Activated CD4-positive, alpha-beta T cell treated with anti-CD3 and anti-CD28 coated beads, Interleukin-2, amount 10 ng/mL, durations not matched to agents 7 days and 5 days (primary cell): Measurements from ENCODE around the gene DEXI. TPM values are rescaled to one million over a fixed set of nuclear protein-coding genes. Genes with fewer than 3 reads are reported as not detected.

Source experiments
- CTCF ChIA-PET: fragments of 350-600 bp; sonication (Branson Sonifier 250); formaldehyde crosslinking; loops from one replicate; lab custom pipeline; 2021; ENCODE audit warnings: antibody characterized with exemption; lab: Charles Lee
- POLR2A ChIA-PET: fragments of 350-600 bp; sonication (Branson Sonifier 250); formaldehyde crosslinking; loops from one replicate; lab custom pipeline; 2021; ENCODE audit warnings: antibody characterized with exemption; lab: Charles Lee
- DNase-seq: peaks from one replicate; pipeline ENCODE4 v3.0.0-alpha.2; 2020
- H3K27ac Mint-ChIP-seq: one replicate; pipeline ENCODE4 v1.8.0; 2021; ENCODE audit warnings: mild to moderate bottlenecking, moderate library complexity, mixed read lengths
- H3K27me3 Mint-ChIP-seq: one replicate; pipeline ENCODE4 v1.8.0; 2021; ENCODE audit warnings: mixed read lengths
- H3K36me3 Mint-ChIP-seq: one replicate; pipeline ENCODE4 v1.8.0; 2021; ENCODE audit warnings: low read depth, mixed read lengths
- H3K4me1 Mint-ChIP-seq: one replicate; pipeline ENCODE4 v1.8.0; 2021; ENCODE audit warnings: mixed read lengths
- H3K4me3 Mint-ChIP-seq: one replicate; pipeline ENCODE4 v1.8.0; 2021; ENCODE audit warnings: mild to moderate bottlenecking, moderate library complexity, mixed read lengths
- H3K9me3 Mint-ChIP-seq: one replicate; pipeline ENCODE4 v1.8.0; 2021; ENCODE audit warnings: mixed read lengths
- total RNA-seq, 2 experiments: library from RNA; stranded (reverse); gene quantifications; one replicate each; pipeline ENCODE4 v1.2.3, GENCODE V29; 2021

DEXI gene
- total RNA-seq = 10 to 100 TPM; 29.2 to 36.9 TPM

GRCh38 chr16:10942352-10943063 lies at the start of gene DEXI:
DEXI (minus strand) TSS chr16:10942468; CDS start chr16:10942005, 463 bp downstream.
- peak; percentile 94 for DNase-seq
- H3K4me1 Mint-ChIP-seq = peaks cover 76% of the 10 kb centered on the region
- H3K9me3 Mint-ChIP-seq = no peaks in the 10 kb centered on the region
- ChIA-PET CTCF (interaction anchor here (0.5 to 2.2 kb wide), 7 partner anchors 16 to 415 kb away, joined by 3 to 8 read pairs (median 3); partner anchors contain the start of gene SOCS1), POLR2A (interaction anchor here (1.0 kb wide), 1 partner anchor 199 kb away, joined by 5 read pairs; the partner anchor contains the start of gene NUBP1)
- peaks cover 25% of the 10 kb centered on the region for H3K36me3 Mint-ChIP-seq
- H3K27me3 Mint-ChIP-seq = no peaks in the 10 kb centered on the region
- peak within 1 kb of the TSS; percentile 88 for H3K27ac Mint-ChIP-seq
- H3K4me3 Mint-ChIP-seq = peak within 1 kb of the TSS; percentile 83

- Mint-ChIP-seq H3K27me3 (no peaks in the 10 kb centered on the region), H3K9me3 (peaks cover 5% of the 10 kb centered on the region), H3K4me1 (peaks cover 92% of the 10 kb centered on the region), H3K36me3 (peaks cover 60% of the 10 kb centered on the region), H3K4me3 (no peak overlapping the region), H3K27ac (peak overlapping the region; percentile 74)
- DNase-seq = no peak
- ChIA-PET POLR2A (no interaction called here), CTCF (interaction anchor here (0.7 to 1.2 kb wide), 4 partner anchors 15 to 268 kb away, joined by 3 to 4 read pairs (median 4); no protein-coding TSS in a partner anchor)
Measured at GRCh38 chr16:10990378-10990777, 48.1 kb upstream of the DEXI start.

- Mint-ChIP-seq H3K27ac (peak overlapping the region; percentile 85), H3K4me1 (peaks cover 92% of the 10 kb centered on the region), H3K4me3 (no peak overlapping the region), H3K9me3 (peaks cover 5% of the 10 kb centered on the region), H3K27me3 (no peaks in the 10 kb centered on the region), H3K36me3 (peaks cover 59% of the 10 kb centered on the region)
- ChIA-PET CTCF (interaction anchor here (0.9 to 1.2 kb wide), 4 partner anchors 14 to 198 kb away, joined by 3 to 5 read pairs (median 4); no protein-coding TSS in a partner anchor), POLR2A (no interaction called here)
- DNase-seq = no peak
Measured at GRCh38 chr16:10989559-10989958, 47.3 kb upstream of the DEXI start.

GRCh38 chr16:10988879-10989278 lies 46.6 kb upstream of the DEXI start:
- H3K4me1 Mint-ChIP-seq = peaks cover 92% of the 10 kb centered on the region
- peak overlapping the region; percentile 42 for H3K4me3 Mint-ChIP-seq
- DNase-seq = no peak
- H3K36me3 Mint-ChIP-seq = peaks cover 59% of the 10 kb centered on the region
- ChIA-PET CTCF (interaction anchor here (0.6 to 1.2 kb wide), 4 partner anchors 13 to 199 kb away, joined by 3 to 5 read pairs (median 4); no protein-coding TSS in a partner anchor), POLR2A (no interaction called here)
- H3K9me3 Mint-ChIP-seq = peaks cover 5% of the 10 kb centered on the region
- H3K27me3 Mint-ChIP-seq = no peaks in the 10 kb centered on the region
- H3K27ac Mint-ChIP-seq = peak overlapping the region; percentile 85

- Mint-ChIP-seq H3K36me3 (peaks cover 56% of the 10 kb centered on the region), H3K9me3 (peaks cover 5% of the 10 kb centered on the region), H3K4me1 (peaks cover 91% of the 10 kb centered on the region), H3K27ac (peak overlapping the region; percentile 85), H3K4me3 (peak overlapping the region; percentile 42), H3K27me3 (no peaks in the 10 kb centered on the region)
- DNase-seq = peak; percentile 66
- ChIA-PET CTCF (interaction anchor here (1.1 kb wide), 1 partner anchor 24 kb away, joined by 5 read pairs; no protein-coding TSS in a partner anchor), POLR2A (no interaction called here)
Measured at GRCh38 chr16:10988164-10988803, 46.0 kb upstream of the DEXI start.

GRCh38 chr16:10987361-10988163 lies 45.3 kb upstream of the DEXI start:
- Mint-ChIP-seq H3K9me3 (peaks cover 5% of the 10 kb centered on the region), H3K4me3 (peak overlapping the region; percentile 42), H3K27me3 (no peaks in the 10 kb centered on the region), H3K36me3 (peaks cover 53% of the 10 kb centered on the region), H3K4me1 (peaks cover 91% of the 10 kb centered on the region), H3K27ac (peak overlapping the region; percentile 85)
- peak; percentile 37 for DNase-seq
- ChIA-PET CTCF (interaction anchor here (0.8 to 1.4 kb wide), 3 partner anchors 16 to 268 kb away, joined by 3 to 5 read pairs (median 4); partner anchors contain the start of gene SOCS1), POLR2A (interaction anchor here (0.6 kb wide), 1 partner anchor 268 kb away, joined by 3 read pairs; no protein-coding TSS in a partner anchor)

GRCh38 chr16:10984509-10984908 lies 42.2 kb upstream of the DEXI start:
- Mint-ChIP-seq H3K36me3 (peaks cover 44% of the 10 kb centered on the region), H3K27me3 (no peaks in the 10 kb centered on the region), H3K9me3 (no peaks in the 10 kb centered on the region), H3K4me1 (peaks cover 87% of the 10 kb centered on the region), H3K27ac (no peak overlapping the region), H3K4me3 (no peak overlapping the region)
- ChIA-PET CTCF (interaction anchor here (1.3 to 3.5 kb wide), 5 partner anchors 9 to 271 kb away, joined by 6 to 26 read pairs (median 11); partner anchors contain the start of gene SOCS1), POLR2A (interaction anchor here (1.1 kb wide), 1 partner anchor 271 kb away, joined by 5 read pairs; no protein-coding TSS in a partner anchor)
- DNase-seq = no peak

GRCh38 chr16:10983159-10983558 lies 40.9 kb upstream of the DEXI start:
- Mint-ChIP-seq H3K36me3 (peaks cover 48% of the 10 kb centered on the region), H3K9me3 (no peaks in the 10 kb centered on the region), H3K27me3 (no peaks in the 10 kb centered on the region), H3K4me3 (no peak overlapping the region), H3K4me1 (peaks cover 87% of the 10 kb centered on the region), H3K27ac (peak overlapping the region; percentile 26)
- peak; percentile 28 for DNase-seq
- ChIA-PET POLR2A (no interaction called here), CTCF (interaction anchor here (0.6 to 3.5 kb wide), 10 partner anchors 8 to 272 kb away, joined by 3 to 26 read pairs (median 5); partner anchors contain the start of gene SOCS1)

GRCh38 chr16:10982465-10983150 lies 40.3 kb upstream of the DEXI start:
- H3K27me3 Mint-ChIP-seq = no peaks in the 10 kb centered on the region
- H3K4me1 Mint-ChIP-seq = peaks cover 87% of the 10 kb centered on the region
- ChIA-PET POLR2A (no interaction called here), CTCF (interaction anchor here (0.6 to 3.5 kb wide), 9 partner anchors 10 to 273 kb away, joined by 3 to 26 read pairs (median 4); partner anchors contain the start of gene SOCS1)
- no peak for DNase-seq
- peak overlapping the region; percentile 26 for H3K4me3 Mint-ChIP-seq
- H3K9me3 Mint-ChIP-seq = no peaks in the 10 kb centered on the region
- H3K27ac Mint-ChIP-seq = peak overlapping the region; percentile 26
- H3K36me3 Mint-ChIP-seq = peaks cover 51% of the 10 kb centered on the region

GRCh38 chr16:10981697-10982216 lies 39.5 kb upstream of the DEXI start:
- H3K27ac Mint-ChIP-seq = peak overlapping the region; percentile 68
- H3K36me3 Mint-ChIP-seq = peaks cover 58% of the 10 kb centered on the region
- peak overlapping the region; percentile 26 for H3K4me3 Mint-ChIP-seq
- DNase-seq = peak; percentile 65
- H3K4me1 Mint-ChIP-seq = peaks cover 87% of the 10 kb centered on the region
- POLR2A ChIA-PET = no interaction called here
- no peaks in the 10 kb centered on the region for H3K9me3 Mint-ChIP-seq
- CTCF ChIA-PET = interaction anchor here (0.8 to 3.5 kb wide), 6 partner anchors 9 to 274 kb away, joined by 3 to 26 read pairs (median 4); partner anchors contain the start of gene SOCS1
- no peaks in the 10 kb centered on the region for H3K27me3 Mint-ChIP-seq

- DNase-seq = no peak
- Mint-ChIP-seq H3K27me3 (no peaks in the 10 kb centered on the region), H3K36me3 (peaks cover 55% of the 10 kb centered on the region), H3K4me1 (peaks cover 84% of the 10 kb centered on the region), H3K27ac (no peak overlapping the region), H3K9me3 (no peaks in the 10 kb centered on the region), H3K4me3 (no peak overlapping the region)
- ChIA-PET CTCF (interaction anchor here (0.9 to 2.2 kb wide), 7 partner anchors 9 to 391 kb away, joined by 3 to 10 read pairs (median 4); partner anchors contain the start of gene SOCS1), POLR2A (no interaction called here)
Measured at GRCh38 chr16:10980813-10981212, 38.5 kb upstream of the DEXI start.
